Adrenal gland (tissue), 12 donors: ENCODE data around the gene RIC8B. TPM values are rescaled to one million over a fixed set of nuclear protein-coding genes. Genes with fewer than 3 reads are reported as not detected.
A peak's percentile ranks its signal among the peaks of the same experiment; 100 is the strongest.

Experiments used
- DNase-seq, 7 donors: peaks; one replicate each; pipeline ENCODE4 v3.0.0-alpha.2; 2019 to 2020
- H3K27ac ChIP-seq, 5 donors: fragments of 200-600 bp; sonication (generic) in 4 of 5; 1 replicate in 3 of 5; 2 replicates in 2 of 5; pipeline versions ENCODE4 v1.5.1 to v1.8.0; 2016 to 2020; ENCODE audit warnings: mild to moderate bottlenecking in 1 of 5
- H3K27me3 ChIP-seq: fragments of 200-600 bp; 2 replicates; pipeline ENCODE4 v1.8.0; 2021
- H3K36me3 ChIP-seq, 2 donors: fragments of 200-600 bp; replicated peaks in 1 of 2; 1 replicate in 1 of 2; 2 replicates in 1 of 2; pipeline versions ENCODE4 v1.5.1 to v1.8.0; 2018 to 2022
- H3K4me1 ChIP-seq, 2 donors: fragments of 200-600 bp; replicated peaks in 1 of 2; 1 replicate in 1 of 2; 2 replicates in 1 of 2; pipeline versions ENCODE4 v1.5.1 to v1.8.0; 2018 to 2021
- H3K4me3 ChIP-seq, 4 donors: fragments of 200-600 bp; sonication (generic) in 3 of 4; one replicate each; pipeline ENCODE4 v1.5.1; 2016 to 2018
- H3K9me3 ChIP-seq, 3 donors: fragments of 200-600 bp; sonication (generic) in 1 of 3; replicated peaks in 1 of 3; 1 replicate in 2 of 3; 2 replicates in 1 of 3; pipeline versions ENCODE4 v1.5.1 to v1.8.0; 2016 to 2021
- POLR2A ChIP-seq, 2 donors: fragments of 450-650 bp; IDR thresholded peaks; one replicate each; pipeline ENCODE4 v1.6.1; 2017; ENCODE audit warnings: antibody characterized with exemption in 2 of 2, mild to moderate bottlenecking in 2 of 2, moderate library complexity in 1 of 2
- WGBS, 4 donors: extraction: QIAGEN DNeasy Blood & Tissue Kit in 2 of 4; methylation state at CpG; one replicate each; pipeline versions ENCODE4 v1.1.5 to v1.1.7; 2013 to 2017; 5-methylcytosine and 5-hydroxymethylcytosine counted together
- intact Hi-C, 2 donors: fragments of 100-400 bp; cut with DNase I; formaldehyde crosslinking; loops; one replicate each; pipeline versions ENCODE4 v1.14.1 to v1.15.0; 2022 to 2023
- polyA plus RNA-seq, 3 donors: library from polyadenylated mRNA; stranded (reverse); fragments of 200-250 nt in 2 of 3; fragments of 350-450 nt in 1 of 3; fragmentation: Illumina TruSeq in 1 of 3; extraction: RNeasy Lipid Tissue Mini Kit (QIAGEN cat#74804) in 1 of 3; gene quantifications; one replicate each; pipeline ENCODE4 v1.2.3, GENCODE V29; 2013 to 2014
- total RNA-seq, 9 donors: library from RNA; depleted of rRNA in 4 of 9; stranded (reverse); fragments of >200 nt in 4 of 9; fragments of 120-200 nt in 1 of 9; fragmentation: NEBNext Ultra II Directional in 1 of 9; extraction: Animal tissue kit (Norgen Biotek cat#: 25700) in 1 of 9; gene quantifications; one replicate each; pipeline versions ENCODE4 v1.1.0 to v1.2.4, GENCODE V29; 2013 to 2023
- TF ChIP-seq, protein P1 (sequence below), 6 experiments: fragments of 450-650 bp in 4 of 6; fragments of 200-600 bp in 2 of 6; sonication (generic) in 1 of 6; IDR thresholded peaks; 1 replicate in 5 of 6; 2 replicates in 1 of 6; pipeline versions ENCODE4 v1.5.1 to v1.8.0; 2016 to 2021; ENCODE audit warnings: antibody characterized with exemption in 6 of 6, mild to moderate bottlenecking in 2 of 6, moderate library complexity in 1 of 6
- donor health status: healthy with polysubstance abuse.
- donor health status: Bipolar disorder and iron deficiency.
- donor health status: DM: yes; HTN: yes; CAD: no.
- donor health status: DM: no; HTN: no; CAD: no.
- donor health status: DM: no; HTN: no; CAD: no.
- donor health status: DM: yes; HTN: yes; CAD: no.

Gene RIC8B
- total and polyA plus RNA-seq, 12 donors: 5.1 to 29.3 (median 14.5) TPM

DNA sequence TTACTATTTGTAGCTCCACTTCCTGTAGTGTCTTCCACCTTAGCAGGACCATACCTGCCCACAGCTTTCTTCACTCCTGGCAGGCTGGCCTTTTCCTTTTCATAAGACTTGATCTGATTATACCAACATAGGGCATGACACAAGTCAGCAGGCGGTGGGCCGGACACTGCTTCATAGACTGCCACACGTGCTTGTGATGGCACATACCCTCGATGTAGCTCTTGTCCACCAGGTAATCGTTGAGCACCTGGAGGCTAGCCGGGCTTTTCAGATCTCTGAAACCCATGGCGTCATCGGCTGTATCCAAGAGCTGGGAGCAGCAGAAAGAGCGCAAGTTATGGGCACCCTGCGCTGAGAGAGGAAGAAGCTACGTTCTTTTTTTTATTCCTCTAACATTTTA is 127.6 kb downstream of the RIC8B start:
- 87 to 94% (median 91%) methylated on average over 11 of the region's 11 CpGs for WGBS, 4 donors
- no peaks in the 10 kb centered on the region for H3K36me3 ChIP-seq
- no peak for TF ChIP-seq POLR2A (IDR thresholded peaks at IDR 0.05)
- TF ChIP-seq, protein P1, sequence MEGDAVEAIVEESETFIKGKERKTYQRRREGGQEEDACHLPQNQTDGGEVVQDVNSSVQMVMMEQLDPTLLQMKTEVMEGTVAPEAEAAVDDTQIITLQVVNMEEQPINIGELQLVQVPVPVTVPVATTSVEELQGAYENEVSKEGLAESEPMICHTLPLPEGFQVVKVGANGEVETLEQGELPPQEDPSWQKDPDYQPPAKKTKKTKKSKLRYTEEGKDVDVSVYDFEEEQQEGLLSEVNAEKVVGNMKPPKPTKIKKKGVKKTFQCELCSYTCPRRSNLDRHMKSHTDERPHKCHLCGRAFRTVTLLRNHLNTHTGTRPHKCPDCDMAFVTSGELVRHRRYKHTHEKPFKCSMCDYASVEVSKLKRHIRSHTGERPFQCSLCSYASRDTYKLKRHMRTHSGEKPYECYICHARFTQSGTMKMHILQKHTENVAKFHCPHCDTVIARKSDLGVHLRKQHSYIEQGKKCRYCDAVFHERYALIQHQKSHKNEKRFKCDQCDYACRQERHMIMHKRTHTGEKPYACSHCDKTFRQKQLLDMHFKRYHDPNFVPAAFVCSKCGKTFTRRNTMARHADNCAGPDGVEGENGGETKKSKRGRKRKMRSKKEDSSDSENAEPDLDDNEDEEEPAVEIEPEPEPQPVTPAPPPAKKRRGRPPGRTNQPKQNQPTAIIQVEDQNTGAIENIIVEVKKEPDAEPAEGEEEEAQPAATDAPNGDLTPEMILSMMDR (IDR thresholded peaks at IDR 0.05): no peak

DNA sequence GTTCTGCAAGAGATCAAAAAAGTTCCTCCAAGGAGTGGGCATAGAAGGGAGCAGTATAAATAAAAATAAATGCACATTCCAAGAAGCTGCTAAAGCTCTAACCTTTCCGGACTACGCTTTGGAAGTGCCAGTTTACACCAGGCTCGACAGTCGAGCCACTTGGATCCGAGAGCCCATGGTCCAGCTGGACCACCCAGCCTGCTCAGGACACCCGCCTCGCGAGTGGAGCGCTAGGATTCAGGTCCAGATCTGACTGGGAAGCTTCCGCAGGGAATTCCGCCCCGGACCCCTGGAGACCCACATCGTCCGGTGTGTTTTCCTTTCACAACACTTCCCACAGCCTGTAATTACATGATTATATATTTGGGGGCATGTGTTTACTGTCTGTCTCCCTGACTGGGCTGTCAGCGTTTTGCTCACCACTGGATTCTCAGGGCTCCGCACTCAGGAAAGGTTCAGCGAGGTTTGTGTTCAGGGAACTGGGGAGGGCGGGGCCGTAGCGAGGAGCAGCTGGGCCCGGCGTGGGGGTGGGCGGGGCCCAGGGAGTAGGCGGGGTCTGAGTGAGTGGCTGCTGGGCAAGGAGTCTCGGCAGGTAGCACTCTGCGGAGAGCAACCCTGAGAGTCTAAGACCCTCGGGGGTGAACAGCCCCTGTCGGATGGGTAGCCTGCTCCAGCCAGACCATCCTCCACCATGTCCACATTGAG is 128.9 kb downstream of the RIC8B start:
- no peaks in the 10 kb centered on the region for H3K4me1 ChIP-seq
- no peaks in the 10 kb centered on the region for H3K36me3 ChIP-seq
- TF ChIP-seq, protein P1 (IDR thresholded peaks at IDR 0.05): no peak
- TF ChIP-seq POLR2A (IDR thresholded peaks at IDR 0.05): no peak
- no peak overlapping the region for H3K27ac ChIP-seq
- DNase-seq: peak; percentile 62 to 86 (median 75)
- intact Hi-C loops: no loop called here
- H3K9me3 ChIP-seq: no peaks in the 10 kb centered on the region
- H3K4me3 ChIP-seq: peak overlapping the region in 2 of 4 donors; percentile 27 to 51
- WGBS, 4 donors: 8 to 13% (median 10%) methylated on average over 16 to 28 of the region's 28 CpGs
- H3K27me3 ChIP-seq: peaks cover 11% of the 10 kb centered on the region

More for the DNA sequence above, 127.6 kb downstream of the RIC8B start:
- no peaks in the 10 kb centered on the region for H3K4me1 ChIP-seq
- peaks cover 6% of the 10 kb centered on the region for H3K27me3 ChIP-seq
- no peaks in the 10 kb centered on the region for H3K9me3 ChIP-seq
- no peak overlapping the region for H3K27ac ChIP-seq
- no peak overlapping the region for H3K4me3 ChIP-seq
- no peak for DNase-seq
- intact Hi-C loops: no loop called here

DNA sequence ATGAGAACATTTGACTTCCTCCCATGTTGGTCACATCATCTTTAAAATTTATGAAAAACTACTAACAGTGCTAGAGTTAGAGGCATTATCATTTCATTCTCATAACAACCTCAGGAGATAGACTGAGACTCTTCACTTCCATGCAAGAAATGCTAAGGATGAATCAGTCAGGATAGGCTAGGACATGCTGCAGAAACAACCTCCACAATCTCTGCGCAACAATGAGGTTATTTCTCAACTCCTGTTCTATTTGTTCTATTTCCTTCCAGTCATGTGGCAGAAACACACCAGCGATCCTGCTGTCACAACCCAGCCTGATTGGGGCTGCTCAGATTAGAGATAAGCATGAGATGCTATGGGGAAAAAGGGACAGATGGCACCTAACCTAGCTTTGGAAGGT is 132.2 kb downstream of the RIC8B start:
- intact Hi-C loops: no loop called here

DNA sequence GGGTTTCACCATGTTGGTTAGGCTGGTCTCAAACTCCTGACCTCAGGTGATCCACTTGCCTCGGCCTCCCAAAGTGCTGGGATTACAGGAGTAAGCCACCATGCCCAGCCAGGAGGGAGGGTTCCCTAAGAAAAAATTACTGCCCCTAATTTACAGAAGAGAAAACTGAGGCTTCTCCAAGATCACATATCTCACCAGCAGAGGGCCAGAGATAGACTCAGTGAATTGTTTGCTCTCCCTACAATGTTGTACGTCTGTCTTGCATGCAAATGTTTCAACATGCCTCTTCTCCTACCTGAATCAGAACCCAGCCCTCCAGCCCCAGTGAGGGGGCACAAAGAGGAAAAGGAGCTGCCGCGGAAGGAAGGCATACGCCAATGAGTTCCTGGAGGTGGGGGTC is 132.9 kb downstream of the RIC8B start:
- no peak for TF ChIP-seq POLR2A (IDR thresholded peaks at IDR 0.05)
- TF ChIP-seq, protein P1 (IDR thresholded peaks at IDR 0.05): no peak
- Histone ChIP-seq H3K9me3 (no peaks in the 10 kb centered on the region), H3K36me3 (no peaks in the 10 kb centered on the region), H3K4me3 (no peak overlapping the region), H3K27ac (no peak overlapping the region), H3K4me1 (no peaks in the 10 kb centered on the region), H3K27me3 (peaks cover 21% of the 10 kb centered on the region)
- 61 to 74% (median 65%) methylated on average over 5 of the region's 5 CpGs for WGBS, 4 donors
- intact Hi-C loops: no loop called here
- DNase-seq: no peak

More for the DNA sequence above, 132.2 kb downstream of the RIC8B start:
- Histone ChIP-seq H3K9me3 (no peaks in the 10 kb centered on the region), H3K36me3 (no peaks in the 10 kb centered on the region), H3K4me3 (no peak overlapping the region), H3K27ac (no peak overlapping the region), H3K27me3 (peaks cover 21% of the 10 kb centered on the region), H3K4me1 (no peaks in the 10 kb centered on the region)
- WGBS, 4 donors: 75 to 87% (median 78%) methylated on average over 2 of the region's 2 CpGs
- TF ChIP-seq POLR2A (IDR thresholded peaks at IDR 0.05): no peak
- TF ChIP-seq, protein P1 (IDR thresholded peaks at IDR 0.05): no peak
- DNase-seq: no peak
